Transverse colon (tissue), 4 donors: Measurements from ENCODE around the gene BMERB1.

Experiments used
- EP300 ChIP-seq: sonication (generic); formaldehyde crosslinking; IDR thresholded peaks from one replicate; pipeline ENCODE4 v1.6.1; 2017; ENCODE audit warnings: antibody characterized with exemption, low read depth
- POLR2A ChIP-seq: fragments of 450-650 bp; IDR thresholded peaks from one replicate; pipeline ENCODE4 v1.6.1; 2016; ENCODE audit warnings: antibody characterized with exemption, mild to moderate bottlenecking, moderate library complexity
- POLR2AphosphoS5 ChIP-seq, 3 donors: sonication (generic); formaldehyde crosslinking; IDR thresholded peaks; one replicate each; pipeline ENCODE4 v1.6.1; 2016; ENCODE audit warnings: antibody characterized with exemption in 3 of 3
- TF ChIP-seq, protein P1 (sequence below), 5 experiments: fragments of 200-600 bp in 3 of 5; fragments of 450-650 bp in 2 of 5; sonication (generic) in 3 of 5; IDR thresholded peaks; 1 replicate in 2 of 5; 2 replicates in 3 of 5; pipeline ENCODE4 v1.5.1; 2016 to 2017; ENCODE audit warnings: antibody characterized with exemption in 5 of 5, inconsistent platforms in 3 of 5, mild to moderate bottlenecking in 2 of 5, moderate library complexity in 1 of 5

DNA sequence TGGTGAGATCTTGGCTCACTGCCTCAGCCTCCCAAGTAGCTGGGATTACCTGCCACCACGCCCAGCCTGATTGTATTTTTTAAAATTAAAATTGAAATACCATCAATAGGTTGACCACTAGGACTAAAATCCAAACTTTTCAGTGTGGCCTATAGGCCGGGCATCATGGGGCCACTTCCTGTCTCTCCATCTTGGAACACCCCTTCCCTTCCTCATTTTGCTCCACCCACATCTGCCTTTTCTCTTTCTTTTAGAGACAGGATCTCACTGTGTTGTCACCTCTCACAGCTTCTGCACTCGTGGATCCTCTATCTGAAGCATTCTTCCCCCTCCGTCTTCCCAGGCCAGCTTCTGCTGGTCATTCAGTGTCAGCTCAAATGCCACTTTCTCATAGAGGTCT is 57.0 kb downstream of the BMERB1 start:
- TF ChIP-seq, protein P1, sequence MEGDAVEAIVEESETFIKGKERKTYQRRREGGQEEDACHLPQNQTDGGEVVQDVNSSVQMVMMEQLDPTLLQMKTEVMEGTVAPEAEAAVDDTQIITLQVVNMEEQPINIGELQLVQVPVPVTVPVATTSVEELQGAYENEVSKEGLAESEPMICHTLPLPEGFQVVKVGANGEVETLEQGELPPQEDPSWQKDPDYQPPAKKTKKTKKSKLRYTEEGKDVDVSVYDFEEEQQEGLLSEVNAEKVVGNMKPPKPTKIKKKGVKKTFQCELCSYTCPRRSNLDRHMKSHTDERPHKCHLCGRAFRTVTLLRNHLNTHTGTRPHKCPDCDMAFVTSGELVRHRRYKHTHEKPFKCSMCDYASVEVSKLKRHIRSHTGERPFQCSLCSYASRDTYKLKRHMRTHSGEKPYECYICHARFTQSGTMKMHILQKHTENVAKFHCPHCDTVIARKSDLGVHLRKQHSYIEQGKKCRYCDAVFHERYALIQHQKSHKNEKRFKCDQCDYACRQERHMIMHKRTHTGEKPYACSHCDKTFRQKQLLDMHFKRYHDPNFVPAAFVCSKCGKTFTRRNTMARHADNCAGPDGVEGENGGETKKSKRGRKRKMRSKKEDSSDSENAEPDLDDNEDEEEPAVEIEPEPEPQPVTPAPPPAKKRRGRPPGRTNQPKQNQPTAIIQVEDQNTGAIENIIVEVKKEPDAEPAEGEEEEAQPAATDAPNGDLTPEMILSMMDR (IDR thresholded peaks at IDR 0.05), result no peak
- TF ChIP-seq POLR2A (no peak), POLR2AphosphoS5 (IDR thresholded peaks at IDR 0.05) (no peak), EP300 (no peak)
